Measurements from ENCODE around the gene BIRC7. TPM values are rescaled to one million over a fixed set of nuclear protein-coding genes. Genes with fewer than 3 reads are reported as not detected.

BIRC7 gene
- total RNA-seq, 6 experiments from 2014 or later: not detected

DNA sequence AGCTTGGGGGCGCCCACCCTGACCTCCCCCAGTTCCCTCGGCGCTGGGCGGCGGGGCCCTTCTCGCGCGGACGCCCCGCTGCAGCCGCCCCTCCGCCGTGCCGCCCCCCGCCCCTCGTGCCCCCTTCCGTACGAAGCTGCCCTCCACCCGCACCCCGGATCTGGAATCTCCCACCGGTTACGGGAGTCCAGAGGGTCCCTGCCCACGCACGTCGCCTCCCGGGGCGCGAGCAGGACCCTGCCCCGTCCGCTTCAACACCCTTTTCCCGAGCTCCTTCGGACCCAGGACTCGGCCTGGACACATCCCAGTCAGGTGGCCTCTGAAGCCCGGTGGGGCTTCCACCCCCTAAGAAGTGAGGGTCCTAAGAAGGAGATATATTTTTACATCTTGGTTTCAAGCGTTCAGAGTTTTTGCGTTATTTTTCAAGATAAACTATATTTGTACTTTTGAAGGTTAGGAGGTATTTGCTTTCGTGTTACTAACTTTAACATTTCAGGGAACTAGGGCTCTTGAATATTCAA, 37.4 kb downstream of the BIRC7 start:
- Histone ChIP-seq H3K27me3 (no peaks in the 10 kb centered on the region), H3K9me3 (no peaks in the 10 kb centered on the region), H3K4me1 (peaks cover 0 to 13% (median 6%) of the 10 kb centered on the region in 4 donors), H3K27ac (peak overlapping the region in 2 of 3 donors; percentile 38 to 49), H3K36me3 (peaks cover 0 to 17% (median 0%) of the 10 kb centered on the region in 4 donors), H3K4me3 (peak overlapping the region; percentile 82 to 98 (median 90))
- WGBS (ENCODE audit: insufficient coverage, low coverage, low lambda C conversion rate, missing lambda C conversion rate): under 1% methylated on average over 7 of the region's 37 CpGs
- intact Hi-C loops (cut with DNase I): no loop called here
- TF ChIP-seq, protein P1, sequence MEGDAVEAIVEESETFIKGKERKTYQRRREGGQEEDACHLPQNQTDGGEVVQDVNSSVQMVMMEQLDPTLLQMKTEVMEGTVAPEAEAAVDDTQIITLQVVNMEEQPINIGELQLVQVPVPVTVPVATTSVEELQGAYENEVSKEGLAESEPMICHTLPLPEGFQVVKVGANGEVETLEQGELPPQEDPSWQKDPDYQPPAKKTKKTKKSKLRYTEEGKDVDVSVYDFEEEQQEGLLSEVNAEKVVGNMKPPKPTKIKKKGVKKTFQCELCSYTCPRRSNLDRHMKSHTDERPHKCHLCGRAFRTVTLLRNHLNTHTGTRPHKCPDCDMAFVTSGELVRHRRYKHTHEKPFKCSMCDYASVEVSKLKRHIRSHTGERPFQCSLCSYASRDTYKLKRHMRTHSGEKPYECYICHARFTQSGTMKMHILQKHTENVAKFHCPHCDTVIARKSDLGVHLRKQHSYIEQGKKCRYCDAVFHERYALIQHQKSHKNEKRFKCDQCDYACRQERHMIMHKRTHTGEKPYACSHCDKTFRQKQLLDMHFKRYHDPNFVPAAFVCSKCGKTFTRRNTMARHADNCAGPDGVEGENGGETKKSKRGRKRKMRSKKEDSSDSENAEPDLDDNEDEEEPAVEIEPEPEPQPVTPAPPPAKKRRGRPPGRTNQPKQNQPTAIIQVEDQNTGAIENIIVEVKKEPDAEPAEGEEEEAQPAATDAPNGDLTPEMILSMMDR (IDR thresholded peaks at IDR 0.05): no peak
- TF ChIP-seq POLR2A (IDR thresholded peaks at IDR 0.05): no peak
- no peak for DNase-seq
- ATAC-seq: no peak

DNA sequence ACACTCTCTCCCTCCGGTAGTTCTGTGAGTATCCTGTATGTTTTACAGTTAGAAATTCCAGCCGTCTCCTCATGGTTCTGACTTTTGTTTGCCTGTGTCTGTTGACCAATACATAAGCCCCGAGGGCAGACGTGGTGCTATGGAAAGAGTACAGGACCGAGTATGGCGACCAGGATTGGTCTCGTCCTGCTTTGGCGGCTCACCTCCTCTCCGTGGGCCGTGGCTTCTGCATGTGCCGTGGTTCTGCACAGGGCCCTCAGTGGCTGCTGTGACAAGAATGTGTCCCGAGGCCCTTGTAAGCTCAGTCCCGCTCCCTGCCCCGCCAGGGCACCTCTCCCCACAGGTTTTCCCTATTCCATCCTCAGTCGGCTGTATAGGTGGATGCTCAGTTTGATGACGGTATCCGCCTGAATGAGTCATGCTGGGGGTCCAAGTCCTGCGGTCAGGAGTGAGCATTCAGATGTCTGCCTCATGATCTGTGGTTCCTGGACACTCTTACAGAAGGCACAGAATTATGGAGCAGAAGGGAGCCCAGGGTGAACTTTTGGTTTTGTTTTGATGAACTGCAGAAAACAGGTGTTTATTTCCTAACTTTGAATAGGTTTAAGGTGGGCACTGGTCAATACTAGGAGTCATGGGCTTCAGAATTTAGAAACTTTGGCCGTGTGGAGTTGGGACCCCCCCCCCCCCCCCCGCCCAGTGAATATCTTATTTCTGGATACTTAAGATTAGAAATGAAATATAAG, 38.1 kb downstream of the BIRC7 start:
- WGBS (ENCODE audit: insufficient coverage, low coverage, low lambda C conversion rate, missing lambda C conversion rate): 10% methylated on average over 18 of the region's 20 CpGs
- H3K4me3 ChIP-seq: peak overlapping the region; percentile 82 to 98 (median 90)
- H3K36me3 ChIP-seq: peaks cover 0 to 19% (median under 1%) of the 10 kb centered on the region in 4 donors
- H3K4me1 ChIP-seq: peaks cover 0 to 13% (median 6%) of the 10 kb centered on the region in 4 donors
- no peak for TF ChIP-seq POLR2A (IDR thresholded peaks at IDR 0.05)
- TF ChIP-seq, protein P1 (IDR thresholded peaks at IDR 0.05): no peak
- no peak for DNase-seq
- H3K27me3 ChIP-seq: no peaks in the 10 kb centered on the region
- ATAC-seq: peak in 1 of 4 donors; percentile 25
- no peaks in the 10 kb centered on the region for H3K9me3 ChIP-seq
- peak overlapping the region in 1 of 3 donors; percentile 38 for H3K27ac ChIP-seq
- intact Hi-C loops (cut with DNase I): no loop called here

DNA sequence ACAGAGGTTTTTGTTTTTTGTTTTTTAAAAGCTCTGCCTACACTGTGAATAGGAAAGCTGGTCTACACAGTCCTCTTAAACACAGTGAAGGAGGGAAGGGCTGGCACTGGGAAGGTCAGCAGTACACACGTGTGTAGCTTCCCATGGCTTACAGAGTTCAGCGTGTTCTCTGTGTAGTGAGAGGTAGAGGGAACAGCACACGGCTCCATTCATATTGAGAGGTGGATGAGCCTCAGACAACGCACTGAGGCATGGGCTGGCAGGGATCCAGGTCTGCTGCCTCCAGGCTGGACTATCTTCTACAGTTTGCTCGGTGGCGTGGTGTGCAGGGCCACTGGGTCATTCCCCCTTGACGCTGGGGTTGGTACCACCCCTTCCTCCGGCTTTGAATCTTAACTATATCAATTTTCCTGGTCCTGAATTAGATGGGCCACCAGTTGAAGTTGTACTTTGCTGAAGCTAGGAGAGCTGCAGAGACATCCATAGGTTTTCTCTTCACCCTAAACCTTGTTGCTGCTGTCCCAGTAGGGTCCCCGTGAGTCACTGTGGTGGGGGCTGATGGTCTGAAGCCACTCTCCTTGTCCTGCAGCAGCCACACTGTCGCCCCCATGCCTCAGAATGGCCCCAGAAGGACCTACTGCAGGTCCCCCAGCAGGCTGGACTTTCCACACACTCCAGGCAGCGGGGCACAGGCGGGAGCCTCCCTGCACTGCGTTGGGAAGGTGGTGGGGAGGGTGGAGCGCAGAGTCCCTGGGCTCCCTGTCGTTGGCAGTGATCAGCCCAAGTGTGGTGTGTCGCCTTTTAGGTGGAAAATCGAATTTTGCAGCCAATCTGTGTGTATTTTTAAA, 38.9 kb downstream of the BIRC7 start:
- H3K4me3 ChIP-seq: no peak overlapping the region
- no peaks in the 10 kb centered on the region for H3K9me3 ChIP-seq
- WGBS (ENCODE audit: insufficient coverage, low coverage, low lambda C conversion rate, missing lambda C conversion rate): 55% methylated on average over 7 of the region's 17 CpGs
- peaks cover 0 to 13% (median 6%) of the 10 kb centered on the region in 4 donors for H3K4me1 ChIP-seq
- no peaks in the 10 kb centered on the region for H3K27me3 ChIP-seq
- no peak for TF ChIP-seq POLR2A (IDR thresholded peaks at IDR 0.05)
- TF ChIP-seq, protein P1 (IDR thresholded peaks at IDR 0.05): no peak
- no peak overlapping the region for H3K27ac ChIP-seq
- intact Hi-C loops (cut with DNase I): loop anchor here in 1 of 2 donors (5.0 kb wide), 1 partner anchor 408 kb away; no protein-coding TSS in a partner anchor
- ATAC-seq (no peak), DNase-seq (no peak)
- H3K36me3 ChIP-seq: peaks cover 0 to 27% (median 5%) of the 10 kb centered on the region in 4 donors

DNA sequence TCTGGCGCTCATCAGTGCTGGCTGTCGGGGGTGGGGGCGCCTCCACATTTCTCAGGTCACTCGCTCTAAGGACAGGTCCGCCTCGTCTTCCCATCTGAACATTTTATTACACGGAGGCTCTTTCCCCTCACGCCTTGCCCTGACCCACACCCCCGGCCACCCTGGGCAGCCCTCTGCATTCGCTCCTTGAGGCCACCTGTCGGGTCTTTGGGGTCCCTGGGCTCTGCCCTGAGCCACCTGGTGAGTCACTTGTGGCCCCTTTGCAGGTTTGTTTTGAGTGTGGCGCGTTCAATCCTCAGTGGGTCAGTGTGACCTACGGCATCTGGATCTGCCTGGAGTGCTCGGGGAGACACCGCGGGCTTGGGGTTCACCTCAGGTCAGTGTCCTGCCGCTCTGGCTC, 40.1 kb downstream of the BIRC7 start:
- intact Hi-C loops (cut with DNase I): loop anchor here in 1 of 2 donors (5.0 kb wide), 1 partner anchor 406 kb away; no protein-coding TSS in a partner anchor
- Histone ChIP-seq H3K4me3 (no peak overlapping the region), H3K27ac (no peak overlapping the region), H3K9me3 (no peaks in the 10 kb centered on the region), H3K4me1 (peaks cover 0 to 13% (median 6%) of the 10 kb centered on the region in 4 donors), H3K27me3 (no peaks in the 10 kb centered on the region), H3K36me3 (peaks cover 0 to 31% (median 6%) of the 10 kb centered on the region in 4 donors)
- TF ChIP-seq POLR2A (IDR thresholded peaks at IDR 0.05): no peak
- TF ChIP-seq, protein P1 (IDR thresholded peaks at IDR 0.05): no peak
- ATAC-seq: no peak
- 90% methylated on average over 2 of the region's 18 CpGs for WGBS (ENCODE audit: insufficient coverage, low coverage, low lambda C conversion rate, missing lambda C conversion rate)
- DNase-seq: no peak

All from right lobe of liver (tissue), 6 donors.